OCI-LY1 (cell line): ENCODE data around the gene SYNGR1.

Experiments
- CTCF ChIP-seq: fragments of 200-600 bp; sonication (generic), shearing (Covaris generic); IDR thresholded peaks from 2 replicates; pipeline ENCODE4 v1.5.1; 2017; ENCODE audit warnings: mild to moderate bottlenecking, antibody characterized with exemption, low read length, moderate library complexity, mixed read lengths
- EZH2 ChIP-seq: fragments of 200-600 bp; sonication (generic), shearing (Covaris generic); IDR thresholded peaks from 2 replicates; pipeline ENCODE4 v1.8.0; 2017; ENCODE audit warnings: borderline replicate concordance, mixed run types, mild to moderate bottlenecking, antibody characterized with exemption, low read length, moderate library complexity, mixed read lengths

GRCh38 chr22:39410264-39410663, 60.5 kb downstream of the SYNGR1 start:
- no peak for TF ChIP-seq EZH2
- no peak for TF ChIP-seq CTCF
